ENCODE data around the gene ATP8B1.

ATP8B1 gene

DNA sequence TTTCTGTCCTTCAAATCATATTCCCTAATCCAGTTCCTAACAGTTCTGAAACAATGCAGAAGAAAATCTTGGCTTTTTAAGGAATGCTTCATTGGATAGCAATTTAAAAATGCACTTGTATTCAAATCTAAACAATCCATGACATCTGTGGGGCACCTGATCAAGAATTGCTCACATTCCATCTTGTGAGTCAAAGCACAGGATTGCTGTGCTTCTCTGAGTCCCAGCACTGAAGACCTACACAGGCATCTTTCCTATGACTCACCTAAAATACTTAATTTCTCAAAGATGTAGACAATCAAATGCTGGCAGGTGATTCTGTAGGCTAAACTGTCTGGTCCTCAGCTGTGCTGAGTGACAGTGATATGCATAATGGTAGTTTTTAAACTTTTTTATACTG lies 10.1 kb upstream of the ATP8B1 start:
- TF ChIP-seq, protein P1, sequence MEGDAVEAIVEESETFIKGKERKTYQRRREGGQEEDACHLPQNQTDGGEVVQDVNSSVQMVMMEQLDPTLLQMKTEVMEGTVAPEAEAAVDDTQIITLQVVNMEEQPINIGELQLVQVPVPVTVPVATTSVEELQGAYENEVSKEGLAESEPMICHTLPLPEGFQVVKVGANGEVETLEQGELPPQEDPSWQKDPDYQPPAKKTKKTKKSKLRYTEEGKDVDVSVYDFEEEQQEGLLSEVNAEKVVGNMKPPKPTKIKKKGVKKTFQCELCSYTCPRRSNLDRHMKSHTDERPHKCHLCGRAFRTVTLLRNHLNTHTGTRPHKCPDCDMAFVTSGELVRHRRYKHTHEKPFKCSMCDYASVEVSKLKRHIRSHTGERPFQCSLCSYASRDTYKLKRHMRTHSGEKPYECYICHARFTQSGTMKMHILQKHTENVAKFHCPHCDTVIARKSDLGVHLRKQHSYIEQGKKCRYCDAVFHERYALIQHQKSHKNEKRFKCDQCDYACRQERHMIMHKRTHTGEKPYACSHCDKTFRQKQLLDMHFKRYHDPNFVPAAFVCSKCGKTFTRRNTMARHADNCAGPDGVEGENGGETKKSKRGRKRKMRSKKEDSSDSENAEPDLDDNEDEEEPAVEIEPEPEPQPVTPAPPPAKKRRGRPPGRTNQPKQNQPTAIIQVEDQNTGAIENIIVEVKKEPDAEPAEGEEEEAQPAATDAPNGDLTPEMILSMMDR (IDR thresholded peaks at IDR 0.05; ENCODE audit: borderline replicate concordance, extremely low read depth, low read length, poor library complexity, severe bottlenecking): no peak
- no peak for TF ChIP-seq EZH2 (IDR thresholded peaks at IDR 0.05; ENCODE audit: borderline replicate concordance, low read depth, low read length, severe bottlenecking)

DNA sequence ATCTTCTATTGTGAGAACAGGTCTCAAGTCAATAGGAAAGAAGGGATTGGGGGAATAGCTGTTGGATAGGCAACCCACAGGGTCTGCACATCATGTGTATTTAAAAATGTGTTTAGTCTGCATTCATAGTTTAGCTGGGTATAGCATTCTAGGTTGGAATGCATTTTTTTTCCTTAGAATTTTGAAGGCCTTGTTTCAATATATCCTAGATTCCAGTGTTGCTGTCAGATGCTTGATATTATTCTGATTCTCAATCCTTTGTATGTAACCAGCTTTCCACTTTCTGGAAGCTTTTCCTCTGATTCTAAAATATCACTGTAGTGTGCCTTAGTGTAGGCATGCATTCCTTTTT lies 9.0 kb upstream of the ATP8B1 start:
- H3K36me3 ChIP-seq (ENCODE audit: insufficient read depth, low read length): no peaks in the 10 kb centered on the region
- H3K4me3 ChIP-seq (ENCODE audit: low read depth in 1 of 2, low read length in 2 of 2): no peak overlapping the region
- no peaks in the 10 kb centered on the region for H4K20me1 ChIP-seq (ENCODE audit: insufficient read depth, low read length)
- H3K4me2 ChIP-seq (ENCODE audit: insufficient read depth, low read length): no peak overlapping the region
- H3K27ac ChIP-seq (ENCODE audit: low read length): no peak overlapping the region
- H3K27me3 ChIP-seq (ENCODE audit: insufficient read depth, low read length, poor library complexity): no peaks in the 10 kb centered on the region
- no peak overlapping the region for H3K9ac ChIP-seq (ENCODE audit: low read depth, low read length)
- H3K9me3 ChIP-seq (ENCODE audit: insufficient read depth, low read length, severe bottlenecking): peaks cover 5% of the 10 kb centered on the region
- no peak for ATAC-seq (ENCODE audit: insufficient read depth, low read depth)
- no peak for DNase-seq
- H3K4me1 ChIP-seq (ENCODE audit: insufficient read depth, low read length): no peaks in the 10 kb centered on the region
- H3K79me2 ChIP-seq (ENCODE audit: insufficient read depth, low read length): no peaks in the 10 kb centered on the region
- no peak overlapping the region for H2AFZ ChIP-seq (ENCODE audit: low read depth, low read length)
- no peak for TF ChIP-seq EZH2 (IDR thresholded peaks at IDR 0.05; ENCODE audit: borderline replicate concordance, low read depth, low read length, severe bottlenecking)
- TF ChIP-seq, protein P1 (IDR thresholded peaks at IDR 0.05; ENCODE audit: borderline replicate concordance, extremely low read depth, low read length, poor library complexity, severe bottlenecking): no peak

More for the DNA sequence above, 10.1 kb upstream of the ATP8B1 start:
- Histone ChIP-seq H3K27ac (ENCODE audit: low read length) (no peak overlapping the region), H3K9me3 (ENCODE audit: insufficient read depth, low read length, severe bottlenecking) (peaks cover 5% of the 10 kb centered on the region), H3K9ac (ENCODE audit: low read depth, low read length) (no peak overlapping the region), H3K4me1 (ENCODE audit: insufficient read depth, low read length) (no peaks in the 10 kb centered on the region), H3K4me3 (ENCODE audit: low read depth in 1 of 2, low read length in 2 of 2) (no peak overlapping the region), H3K27me3 (ENCODE audit: insufficient read depth, low read length, poor library complexity) (no peaks in the 10 kb centered on the region), H3K79me2 (ENCODE audit: insufficient read depth, low read length) (no peaks in the 10 kb centered on the region), H3K36me3 (ENCODE audit: insufficient read depth, low read length) (no peaks in the 10 kb centered on the region), H3K4me2 (ENCODE audit: insufficient read depth, low read length) (no peak overlapping the region), H4K20me1 (ENCODE audit: insufficient read depth, low read length) (no peaks in the 10 kb centered on the region), H2AFZ (ENCODE audit: low read depth, low read length) (no peak overlapping the region)
- ATAC-seq (ENCODE audit: insufficient read depth, low read depth) (no peak), DNase-seq (no peak)

DNA sequence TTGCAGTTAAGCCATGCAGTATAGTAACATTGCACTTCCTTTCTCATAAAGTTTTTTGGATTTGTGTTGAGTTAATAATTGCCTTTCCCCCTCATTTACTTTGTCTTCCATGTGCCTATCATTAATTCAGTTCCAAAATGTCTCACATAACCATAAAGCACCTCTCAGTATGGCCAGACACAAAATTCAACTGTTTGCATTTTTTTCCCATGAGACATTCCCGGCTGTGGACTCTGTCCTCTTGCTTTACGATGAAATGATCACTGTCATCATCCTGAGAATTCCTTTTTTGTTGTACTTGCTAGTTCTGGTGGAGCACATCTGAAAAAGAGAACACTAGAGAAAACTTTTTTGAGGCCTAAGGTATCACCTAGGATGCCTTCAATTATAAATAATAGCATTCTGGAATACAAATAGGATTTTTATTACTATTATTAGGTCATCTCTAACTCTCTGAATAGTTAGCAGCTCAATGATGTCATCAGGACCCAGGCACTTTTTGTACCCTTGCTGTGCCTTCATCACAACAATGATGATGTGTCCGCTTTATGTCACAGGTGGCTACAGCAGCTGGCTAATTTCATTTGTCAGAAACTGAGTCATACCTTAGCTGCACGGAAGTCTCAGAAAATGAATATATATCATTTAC lies 8.5 kb upstream of the ATP8B1 start:
- DNase-seq (no peak), ATAC-seq (ENCODE audit: insufficient read depth, low read depth) (no peak)
- H3K36me3 ChIP-seq (ENCODE audit: insufficient read depth, low read length): no peaks in the 10 kb centered on the region
- no peaks in the 10 kb centered on the region for H3K79me2 ChIP-seq (ENCODE audit: insufficient read depth, low read length)
- H3K9ac ChIP-seq (ENCODE audit: low read depth, low read length): no peak overlapping the region
- H3K27ac ChIP-seq (ENCODE audit: low read length): no peak overlapping the region
- H2AFZ ChIP-seq (ENCODE audit: low read depth, low read length): no peak overlapping the region
- H3K4me2 ChIP-seq (ENCODE audit: insufficient read depth, low read length): no peak overlapping the region
- H3K27me3 ChIP-seq (ENCODE audit: insufficient read depth, low read length, poor library complexity): no peaks in the 10 kb centered on the region
- peaks cover 5% of the 10 kb centered on the region for H3K9me3 ChIP-seq (ENCODE audit: insufficient read depth, low read length, severe bottlenecking)
- TF ChIP-seq, protein P1 (IDR thresholded peaks at IDR 0.05; ENCODE audit: borderline replicate concordance, extremely low read depth, low read length, poor library complexity, severe bottlenecking): no peak
- no peak for TF ChIP-seq EZH2 (IDR thresholded peaks at IDR 0.05; ENCODE audit: borderline replicate concordance, low read depth, low read length, severe bottlenecking)
- H3K4me1 ChIP-seq (ENCODE audit: insufficient read depth, low read length): no peaks in the 10 kb centered on the region
- no peaks in the 10 kb centered on the region for H4K20me1 ChIP-seq (ENCODE audit: insufficient read depth, low read length)
- no peak overlapping the region for H3K4me3 ChIP-seq (ENCODE audit: low read depth in 1 of 2, low read length in 2 of 2)

Measured in DND-41 (cell line).